Muscle of leg (tissue), 11 donors: Measurements from ENCODE around the gene BEAN1. TPM values are rescaled to one million over a fixed set of nuclear protein-coding genes. Genes with fewer than 3 reads are reported as not detected.
"Not testable (repeated sequence)": the region's sequence is repeated elsewhere in the genome, so short reads cannot be mapped to it uniquely, and the experiment has no call there.

Experiments used
- DNase-seq: peaks from one replicate; pipeline ENCODE4 v3.0.0; 2013
- H3K27ac ChIP-seq: one replicate; pipeline ENCODE4 v1.5.1; 2013; ENCODE audit warnings: mild to moderate bottlenecking, low read length, control low read depth
- H3K27me3 ChIP-seq: one replicate; pipeline ENCODE4 v1.6.1; 2013; ENCODE audit warnings: low read length; ENCODE audit not compliant: control insufficient read depth, insufficient read depth
- H3K36me3 ChIP-seq: one replicate; pipeline ENCODE4 v1.6.1; 2013; ENCODE audit warnings: low read length; ENCODE audit not compliant: control insufficient read depth, insufficient read depth
- H3K4me1 ChIP-seq: one replicate; pipeline ENCODE4 v1.6.1; 2013; ENCODE audit warnings: low read length; ENCODE audit not compliant: control insufficient read depth, insufficient read depth
- H3K4me3 ChIP-seq: one replicate; pipeline ENCODE4 v1.5.1; 2013; ENCODE audit warnings: low read length, control low read depth
- H3K9me3 ChIP-seq: replicated peaks from 2 replicates; pipeline ENCODE4 v1.6.1; 2013; ENCODE audit warnings: low read depth, low read length; ENCODE audit not compliant: control insufficient read depth
- WGBS: methylation state at CpG from one replicate; pipeline ENCODE4 v1.1.5; 2013; ENCODE audit warnings: missing lambda C conversion rate; ENCODE audit not compliant: insufficient coverage; 5-methylcytosine and 5-hydroxymethylcytosine counted together
- polyA plus RNA-seq, 8 donors: library from polyadenylated mRNA; unstranded; fragments of 120-200 nt; gene quantifications; one replicate each; pipeline versions ENCODE4 v1.2.1 to v1.2.3, GENCODE V29; 2013; ENCODE audit warnings: inconsistent platforms in 1 of 8, low replicate concordance in 1 of 8; ENCODE audit not compliant: insufficient read length in 8 of 8, insufficient read depth in 1 of 8
- total RNA-seq: library from RNA; stranded (reverse); fragments of 120-200 nt; gene quantifications from one replicate; pipeline ENCODE4 v1.2.4, GENCODE V29; 2013

Gene BEAN1
- total and polyA plus RNA-seq, 9 donors, result 0.40 to 2.1 (median 0.80) TPM

DNA sequence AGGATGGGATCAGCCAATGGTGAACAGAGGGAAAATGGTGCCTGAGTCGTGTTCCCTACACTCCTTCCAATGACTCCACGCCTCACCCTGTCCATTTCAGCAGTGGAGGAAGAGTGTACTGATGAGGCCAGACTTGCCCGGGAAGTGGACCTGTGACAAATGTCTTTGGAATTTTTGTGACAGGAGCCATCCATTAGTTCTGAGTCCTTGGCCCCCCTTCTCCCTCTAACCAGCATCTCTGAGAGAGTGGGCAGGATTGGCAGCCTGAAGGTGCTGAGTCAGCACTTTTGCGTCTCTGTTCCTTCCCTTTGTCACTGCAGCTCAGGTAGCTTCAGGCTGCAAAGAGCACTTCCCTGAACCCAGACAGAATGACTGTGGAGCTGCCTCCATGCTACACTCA lies 30.8 kb downstream of the BEAN1 start:
- Histone ChIP-seq H3K4me3 (no peak overlapping the region), H3K9me3 (no peaks in the 10 kb centered on the region), H3K27me3 (peaks cover 14% of the 10 kb centered on the region), H3K27ac (no peak overlapping the region), H3K36me3 (no peaks in the 10 kb centered on the region), H3K4me1 (no peaks in the 10 kb centered on the region)
- DNase-seq, result no peak
- 35% methylated on average over 2 of the region's 4 CpGs for WGBS

- Histone ChIP-seq H3K4me3 (no peak overlapping the region), H3K27ac (no peak overlapping the region), H3K36me3 (no peaks in the 10 kb centered on the region), H3K9me3 (no peaks in the 10 kb centered on the region), H3K27me3 (peaks cover 14% of the 10 kb centered on the region), H3K4me1 (no peaks in the 10 kb centered on the region)
- 80% methylated on average over 1 of the region's 5 CpGs for WGBS
- DNase-seq, result no peak
Measured at GRCh38 chr16:66458292-66458691, 31.2 kb downstream of the BEAN1 start.

DNA sequence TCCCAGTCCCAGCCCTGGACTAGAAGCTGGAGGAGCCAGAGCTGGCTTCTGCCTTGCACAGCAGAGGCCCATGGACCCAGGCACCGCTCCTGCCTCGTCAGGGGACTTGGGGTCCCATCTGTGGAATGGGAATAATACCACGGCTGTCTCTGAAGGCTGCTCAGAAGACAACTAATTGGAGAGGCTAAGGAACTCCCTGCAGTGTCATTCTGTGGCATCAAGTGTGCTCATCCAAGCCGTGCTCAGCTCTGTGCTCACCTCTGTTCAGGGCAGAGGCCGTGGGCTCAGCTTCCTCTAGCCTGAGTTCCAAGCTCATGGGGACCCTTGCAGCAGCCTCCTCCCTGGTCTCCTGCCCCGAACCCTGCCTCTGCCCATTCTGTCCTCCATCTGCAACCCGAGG lies 31.8 kb downstream of the BEAN1 start:
- DNase-seq, result no peak
- no peaks in the 10 kb centered on the region for H3K9me3 ChIP-seq
- H3K27ac ChIP-seq, result no peak overlapping the region
- no peak overlapping the region for H3K4me3 ChIP-seq
- H3K4me1 ChIP-seq, result no peaks in the 10 kb centered on the region
- no peaks in the 10 kb centered on the region for H3K36me3 ChIP-seq
- peaks cover 14% of the 10 kb centered on the region for H3K27me3 ChIP-seq
- WGBS, result 62% methylated on average over 5 of the region's 7 CpGs

GRCh38 chr16:66459878-66460277 lies 32.8 kb downstream of the BEAN1 start:
- DNase-seq, result no peak
- Histone ChIP-seq H3K4me3 (no peak overlapping the region), H3K36me3 (no peaks in the 10 kb centered on the region), H3K27ac (no peak overlapping the region), H3K4me1 (no peaks in the 10 kb centered on the region), H3K9me3 (no peaks in the 10 kb centered on the region), H3K27me3 (peaks cover 17% of the 10 kb centered on the region)
- WGBS, result 17% methylated on average over 1 of the region's 5 CpGs

DNA sequence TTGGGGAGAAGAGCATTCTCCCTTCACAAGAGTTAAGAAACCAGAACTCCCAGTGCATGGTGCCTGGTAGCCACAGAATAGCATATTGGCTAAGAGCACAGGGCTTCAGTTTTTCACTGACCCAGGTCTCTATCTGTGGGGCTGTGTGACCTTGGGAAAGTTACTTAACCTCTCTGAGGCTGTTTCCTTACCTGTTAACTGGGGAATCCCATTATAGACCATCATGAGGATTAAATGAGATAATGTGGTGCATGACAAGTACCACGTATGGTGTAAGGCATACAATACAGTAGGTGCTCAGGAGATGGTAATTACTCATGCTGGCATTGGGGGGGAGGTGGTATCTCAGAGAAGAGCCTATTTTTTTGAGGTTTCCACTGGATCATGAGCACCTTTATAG lies 33.6 kb downstream of the BEAN1 start:
- Histone ChIP-seq H3K9me3 (no peaks in the 10 kb centered on the region), H3K36me3 (no peaks in the 10 kb centered on the region), H3K4me3 (no peak overlapping the region), H3K27ac (no peak overlapping the region), H3K27me3 (peaks cover 17% of the 10 kb centered on the region), H3K4me1 (no peaks in the 10 kb centered on the region)
- WGBS, result 100% methylated on average over 1 of the region's 1 CpG
- no peak for DNase-seq

- H3K27me3 ChIP-seq, result peaks cover 14% of the 10 kb centered on the region
- no peaks in the 10 kb centered on the region for H3K36me3 ChIP-seq
- H3K4me1 ChIP-seq, result no peaks in the 10 kb centered on the region
- H3K4me3 ChIP-seq, result no peak overlapping the region
- WGBS, result no CpG with 5 or more reads among the region's 1 CpG
- no peak for DNase-seq
- no peaks in the 10 kb centered on the region for H3K9me3 ChIP-seq
- H3K27ac ChIP-seq, result no peak overlapping the region
Measured at GRCh38 chr16:66462912-66463311, 35.8 kb downstream of the BEAN1 start.

- DNase-seq, H3K4me1 ChIP-seq, H3K27ac ChIP-seq, H3K27me3 ChIP-seq, H3K4me3 ChIP-seq, H3K9me3 ChIP-seq, H3K36me3 ChIP-seq: not testable (repeated sequence)
- WGBS, result 100% methylated on average over 1 of the region's 6 CpGs
Measured at GRCh38 chr16:66465946-66466345, 38.9 kb downstream of the BEAN1 start.

DNA sequence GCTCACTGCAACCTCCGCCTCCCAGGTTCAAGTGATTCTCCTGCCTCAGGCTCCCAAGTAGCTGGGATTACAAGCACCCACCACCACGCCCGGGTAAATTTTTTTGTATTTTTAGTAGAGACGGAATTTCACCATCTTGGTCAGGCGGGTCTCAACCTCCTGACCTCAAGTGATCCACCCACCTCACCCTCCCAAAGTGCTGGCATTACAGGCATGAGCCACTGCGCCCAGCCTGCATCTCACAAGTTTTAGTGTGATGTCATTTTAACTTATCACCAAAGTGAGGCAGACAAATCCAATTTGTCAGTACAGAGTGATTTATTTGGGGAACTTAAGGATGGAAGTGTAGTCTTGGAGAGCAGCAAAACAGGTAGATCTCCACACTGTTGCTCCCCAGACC lies 39.5 kb downstream of the BEAN1 start:
- H3K27ac ChIP-seq, H3K36me3 ChIP-seq, H3K4me3 ChIP-seq, DNase-seq, H3K9me3 ChIP-seq, H3K27me3 ChIP-seq: not testable (repeated sequence)
- WGBS, result 83% methylated on average over 1 of the region's 6 CpGs
- H3K4me1 ChIP-seq, result peaks cover 13% of the 10 kb centered on the region

- Histone ChIP-seq H3K36me3 (no peaks in the 10 kb centered on the region), H3K4me3 (no peak overlapping the region)
Measured at GRCh38 chr16:66467611-66468010, 40.5 kb downstream of the BEAN1 start.

DNA sequence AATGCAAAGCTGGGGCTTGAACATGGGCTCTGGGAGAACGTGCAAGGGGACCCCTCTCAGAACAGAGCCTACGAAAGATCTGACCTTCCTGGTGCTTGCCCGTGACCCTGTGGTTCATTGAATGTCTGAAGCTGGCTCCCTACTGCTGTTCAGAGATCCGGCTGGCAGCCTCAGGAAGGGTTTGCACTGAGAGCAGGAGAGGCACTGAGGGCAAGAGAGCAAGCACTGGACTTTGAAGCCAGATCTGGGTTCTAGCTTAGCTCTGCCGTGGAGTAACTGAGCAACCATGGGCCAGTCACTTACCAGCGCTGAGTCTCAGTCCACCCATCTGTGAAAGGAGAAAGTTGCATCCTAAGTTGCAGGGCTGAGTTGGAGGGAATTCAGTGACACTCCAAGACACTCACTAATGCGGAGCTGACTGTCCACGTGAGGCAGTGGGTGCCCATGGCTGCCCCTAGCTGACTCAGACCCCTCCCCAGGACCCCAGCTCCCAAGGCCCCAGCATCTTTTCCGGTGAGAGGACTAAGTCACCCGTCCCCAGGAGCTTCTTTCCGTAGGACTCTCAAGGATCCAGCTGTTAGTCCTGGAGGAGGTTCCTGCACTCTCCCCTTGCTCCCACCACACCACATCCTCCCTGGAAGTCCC lies 41.3 kb downstream of the BEAN1 start:
- Histone ChIP-seq H3K4me3 (no peak overlapping the region), H3K27me3 (peaks cover 3% of the 10 kb centered on the region), H3K4me1 (peaks cover 19% of the 10 kb centered on the region), H3K27ac (no peak overlapping the region), H3K36me3 (no peaks in the 10 kb centered on the region), H3K9me3 (no peaks in the 10 kb centered on the region)
- WGBS, result 73% methylated on average over 11 of the region's 11 CpGs
- DNase-seq, result no peak

More at GRCh38 chr16:66467611-66468010, 40.5 kb downstream of the BEAN1 start:
- 98% methylated on average over 4 of the region's 5 CpGs for WGBS
- Histone ChIP-seq H3K9me3 (no peaks in the 10 kb centered on the region), H3K4me1 (peaks cover 19% of the 10 kb centered on the region), H3K27ac (no peak overlapping the region), H3K27me3 (peaks cover 3% of the 10 kb centered on the region)
- DNase-seq, result no peak
